Stimulated activated CD4-positive, alpha-beta T cell treated with anti-CD3 and anti-CD28 coated beads, Interleukin-1b, Interleukin-23, amount 100 ng/mL, for 48 hours (primary cell): Measurements from ENCODE around the gene MAML3.

Experiments
- DNase-seq: peaks from one replicate; pipeline ENCODE4 v3.0.0-alpha.2; 2020

Gene MAML3

GRCh38 chr4:140069066-140069465 lies 84.9 kb downstream of the MAML3 start:
- DNase-seq, result no peak

GRCh38 chr4:140068271-140068670 lies 85.7 kb downstream of the MAML3 start:
- DNase-seq, result no peak

- DNase-seq, result no peak
Observed at GRCh38 chr4:140066031-140066930, 87.7 kb downstream of the MAML3 start.

GRCh38 chr4:140065393-140065792 lies 88.6 kb downstream of the MAML3 start:
- DNase-seq, result no peak

DNA sequence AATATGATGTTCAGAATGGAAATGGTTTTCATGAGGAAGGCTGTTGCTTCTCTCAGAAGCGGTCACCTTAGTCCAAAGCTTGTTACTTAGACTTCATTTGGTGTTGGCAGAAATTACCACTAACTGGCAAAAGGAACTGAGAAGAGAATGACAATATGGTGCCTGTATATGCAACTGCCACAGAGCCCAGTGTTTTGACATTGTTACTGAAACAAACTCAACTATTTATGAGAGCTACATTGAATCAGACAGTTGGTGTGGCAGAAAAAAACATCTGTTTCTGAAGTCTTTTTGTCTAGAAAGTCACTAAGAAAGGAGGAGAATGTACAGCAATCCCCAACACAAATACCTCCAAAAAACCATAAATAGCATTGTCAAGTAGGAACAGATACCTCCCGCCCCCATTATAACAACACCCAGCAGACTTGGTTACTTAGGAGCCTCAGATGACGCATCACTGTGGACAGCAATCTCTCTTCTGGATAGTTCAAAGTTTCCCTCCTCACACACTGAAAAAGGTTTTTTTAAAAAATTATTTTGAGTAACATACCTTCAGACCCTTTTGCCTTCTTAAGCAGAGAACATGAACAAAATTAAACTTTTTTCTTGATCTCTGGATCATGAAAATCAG lies 92.2 kb downstream of the MAML3 start:
- no peak for DNase-seq

- no peak for DNase-seq
Observed at GRCh38 chr4:140061194-140061593, 92.8 kb downstream of the MAML3 start.

GRCh38 chr4:140059159-140059558 lies 94.8 kb downstream of the MAML3 start:
- DNase-seq, result no peak

- no peak for DNase-seq
Observed at GRCh38 chr4:140057701-140058100, 96.3 kb downstream of the MAML3 start.

DNA sequence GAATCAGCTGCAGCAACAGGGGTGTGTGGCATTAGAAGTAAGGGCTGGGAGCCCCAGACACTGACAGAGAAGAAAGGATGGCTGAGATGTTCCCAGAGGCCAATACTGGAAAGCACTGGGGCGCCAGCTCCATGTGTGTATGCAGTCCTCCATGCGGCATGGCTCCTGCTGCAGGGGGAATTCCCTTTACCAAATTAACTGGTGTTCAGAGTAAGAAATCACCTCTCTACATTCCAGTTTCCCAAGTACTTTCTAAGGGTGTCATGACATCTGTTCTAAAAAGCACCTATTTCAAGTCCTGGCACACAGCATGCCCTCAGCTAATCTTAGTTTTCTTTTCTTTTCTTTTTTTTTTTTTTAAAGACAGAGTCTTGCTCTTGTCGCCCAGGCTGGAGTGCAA lies 98.0 kb downstream of the MAML3 start:
- DNase-seq, result no peak

DNA sequence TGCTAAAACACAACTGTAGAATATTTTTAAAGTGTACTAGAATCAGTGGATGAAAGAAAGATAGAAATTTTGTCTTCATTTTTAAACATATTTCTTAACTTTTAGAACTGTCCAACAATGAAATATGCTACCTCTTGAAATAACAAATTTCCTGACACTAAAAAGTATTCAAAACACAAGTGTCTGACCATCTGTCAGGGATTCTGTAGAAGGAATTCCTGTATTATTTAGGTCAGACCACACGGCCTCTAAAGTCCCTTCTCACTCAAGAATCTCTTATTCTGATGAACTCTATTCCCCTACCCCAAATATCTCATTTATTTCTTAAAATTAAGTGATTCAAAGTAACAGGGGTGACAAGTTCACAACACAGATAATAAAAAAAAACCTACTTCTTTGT lies 99.1 kb downstream of the MAML3 start:
- no peak for DNase-seq

DNA sequence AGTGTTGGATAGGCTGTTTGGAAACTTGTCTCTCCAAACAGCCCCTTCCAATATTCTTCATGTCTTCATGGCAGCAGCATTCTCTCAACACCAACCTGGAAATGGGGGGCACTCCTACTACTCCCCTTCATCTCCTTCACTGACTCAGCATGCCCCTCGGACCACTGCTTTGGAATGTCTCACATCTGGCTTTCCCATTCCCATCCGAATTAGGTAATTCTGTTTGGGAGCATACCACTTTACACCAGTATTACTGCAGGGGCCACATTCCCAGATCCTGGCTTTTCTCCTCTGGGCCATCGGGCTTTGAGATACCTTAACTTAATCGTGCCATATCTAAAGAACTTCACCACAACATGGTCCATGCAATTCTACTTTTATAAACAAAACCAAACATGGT lies 100.8 kb downstream of the MAML3 start:
- no peak for DNase-seq

DNA sequence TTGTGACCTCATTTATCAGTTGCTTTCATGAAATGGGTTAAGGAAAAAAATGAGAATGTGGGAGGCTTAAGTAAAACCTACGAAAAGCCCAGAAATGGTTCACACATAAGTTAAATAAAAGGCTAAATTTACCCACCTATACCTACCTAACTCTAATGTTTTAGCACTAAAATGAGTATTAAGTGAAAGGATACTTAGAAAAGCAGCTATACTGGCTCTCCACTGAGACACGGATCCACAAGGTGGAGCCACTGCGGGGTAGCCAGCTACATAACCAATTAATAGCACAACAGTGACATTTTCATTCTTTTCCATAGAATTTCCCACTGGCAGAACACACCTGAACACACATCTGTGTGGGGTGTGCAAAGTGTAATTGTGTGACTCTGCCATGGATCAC lies 101.9 kb downstream of the MAML3 start:
- peak; percentile 21 for DNase-seq

DNA sequence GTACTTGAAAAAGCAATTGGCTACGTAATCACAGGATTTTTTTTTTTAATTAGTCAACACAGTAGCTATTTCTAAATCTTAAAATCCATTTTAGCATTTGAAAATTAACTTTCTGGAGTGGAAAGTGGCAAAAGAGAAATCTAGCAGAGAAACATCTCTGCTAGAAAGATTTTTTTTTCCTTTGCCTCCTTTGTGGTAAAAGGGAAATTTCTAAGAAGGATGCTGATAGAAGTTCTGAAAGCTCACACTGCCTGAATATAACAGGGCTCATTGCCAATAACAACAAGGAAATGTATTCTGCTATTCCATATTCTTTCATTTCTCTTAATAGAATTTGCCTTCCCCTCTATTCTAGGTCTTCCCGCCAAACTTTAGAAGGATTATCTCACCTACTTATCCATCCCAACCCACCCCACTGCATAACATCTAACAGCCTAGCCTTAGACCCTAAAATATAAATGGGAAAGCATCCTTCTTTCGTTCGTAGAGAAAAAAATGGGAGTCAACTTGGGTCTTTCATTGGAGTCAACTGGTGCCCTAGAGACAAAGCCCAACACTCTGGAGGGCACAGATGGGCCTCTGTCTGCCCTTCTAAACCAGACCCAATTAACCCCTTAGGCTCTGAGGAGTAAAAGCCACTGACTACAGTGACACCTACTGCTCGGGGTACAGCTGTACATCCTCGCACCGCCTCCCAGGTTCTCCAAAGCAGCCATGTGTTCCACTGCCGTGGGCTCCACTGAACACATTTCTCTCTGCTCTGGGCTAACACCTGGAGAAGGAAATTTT lies 103.9 kb downstream of the MAML3 start:
- DNase-seq, result peak; percentile 8

GRCh38 chr4:140049024-140049848 lies 104.7 kb downstream of the MAML3 start:
- DNase-seq, result peak; percentile 42

GRCh38 chr4:140048419-140048995 lies 105.5 kb downstream of the MAML3 start:
- no peak for DNase-seq

DNA sequence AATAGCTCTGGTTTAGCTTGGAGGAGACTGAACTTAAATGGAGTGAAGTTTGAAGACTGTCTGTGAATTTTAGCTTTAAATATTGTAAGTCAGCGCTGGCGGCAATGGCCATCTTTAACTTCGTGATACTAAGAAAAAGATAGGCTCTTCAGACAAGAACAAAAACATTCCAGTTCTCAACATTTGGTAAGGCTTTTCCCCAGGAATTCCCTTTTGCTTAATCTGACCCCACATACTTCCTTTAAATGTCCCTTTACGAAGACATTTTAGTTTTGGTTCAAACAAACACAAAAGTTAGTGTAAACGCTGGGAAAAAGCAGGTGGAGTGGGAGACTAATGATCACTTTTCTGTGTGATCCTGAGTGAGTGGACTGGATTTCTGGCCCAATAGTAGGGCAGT lies 106.2 kb downstream of the MAML3 start:
- DNase-seq, result no peak

GRCh38 chr4:140047017-140047640 lies 106.9 kb downstream of the MAML3 start:
- DNase-seq, result no peak

GRCh38 chr4:140046543-140046942 lies 107.4 kb downstream of the MAML3 start:
- no peak for DNase-seq

- no peak for DNase-seq
Observed at GRCh38 chr4:140046016-140046415, 108.0 kb downstream of the MAML3 start.

GRCh38 chr4:140044337-140044902 lies 109.6 kb downstream of the MAML3 start:
- DNase-seq, result no peak

GRCh38 chr4:140042634-140043033 lies 111.3 kb downstream of the MAML3 start:
- no peak for DNase-seq
